ENCODE data around the gene TTBK2.

Gene TTBK2

DNA sequence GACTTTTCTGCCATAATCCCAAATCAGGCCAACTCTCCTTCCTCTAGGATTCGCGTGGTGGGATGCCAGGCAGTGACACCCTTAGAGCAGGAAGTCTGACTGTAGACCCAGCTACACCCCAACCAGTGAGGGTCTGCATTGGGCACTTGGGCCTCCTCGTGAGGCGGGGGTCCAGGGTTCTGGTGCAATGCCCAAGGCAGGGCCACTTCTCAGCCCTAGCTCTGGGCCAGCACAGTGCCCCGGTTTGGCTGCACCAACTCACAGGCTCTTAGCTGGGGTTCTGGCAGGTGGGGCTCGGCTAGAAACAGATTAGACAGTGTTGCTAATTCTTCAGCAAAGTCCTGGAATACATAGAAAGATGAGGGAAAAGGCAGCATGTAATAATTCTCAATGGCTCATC, 196.3 kb downstream of the TTBK2 start:
- DNase-seq = no peak

DNA sequence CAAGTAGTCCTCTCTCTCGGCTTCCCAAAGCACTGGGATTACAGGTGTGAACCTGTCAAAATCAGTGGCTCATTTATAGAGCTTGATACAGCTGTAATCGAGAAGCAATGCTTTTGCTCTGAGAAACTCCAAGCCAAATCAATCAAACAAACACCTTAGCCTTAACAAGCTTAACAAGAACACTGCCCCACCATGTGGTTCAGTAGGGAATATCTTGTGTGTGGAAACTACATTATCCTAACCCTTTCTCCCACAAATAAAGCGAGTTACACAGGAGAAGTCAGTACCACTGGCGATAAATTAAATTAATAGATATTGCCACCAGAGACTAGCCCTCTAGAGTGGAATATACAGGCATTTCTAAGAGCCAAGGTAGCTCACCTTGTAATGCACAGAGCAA, 197.5 kb downstream of the TTBK2 start:
- DNase-seq = no peak

DNA sequence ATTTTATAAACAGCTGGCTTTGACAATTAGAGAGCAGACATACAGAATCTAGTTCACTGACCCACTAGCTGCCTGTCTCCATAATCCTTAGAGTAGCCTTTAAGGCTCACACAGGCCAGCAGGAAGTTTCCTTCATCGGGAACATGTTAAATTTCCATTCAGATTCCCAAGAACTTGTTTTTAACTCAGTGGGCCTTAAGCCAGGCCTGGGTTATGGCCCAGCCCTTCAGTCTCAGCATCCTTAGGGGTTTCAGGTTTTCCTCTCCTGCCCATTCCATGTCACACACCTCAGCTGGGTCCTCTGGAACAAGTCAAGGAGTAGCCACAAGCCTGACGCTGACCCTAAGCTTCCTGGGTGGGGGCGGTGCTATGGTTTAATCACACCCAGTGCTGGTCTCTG, 198.7 kb downstream of the TTBK2 start:
- DNase-seq = no peak

DNA sequence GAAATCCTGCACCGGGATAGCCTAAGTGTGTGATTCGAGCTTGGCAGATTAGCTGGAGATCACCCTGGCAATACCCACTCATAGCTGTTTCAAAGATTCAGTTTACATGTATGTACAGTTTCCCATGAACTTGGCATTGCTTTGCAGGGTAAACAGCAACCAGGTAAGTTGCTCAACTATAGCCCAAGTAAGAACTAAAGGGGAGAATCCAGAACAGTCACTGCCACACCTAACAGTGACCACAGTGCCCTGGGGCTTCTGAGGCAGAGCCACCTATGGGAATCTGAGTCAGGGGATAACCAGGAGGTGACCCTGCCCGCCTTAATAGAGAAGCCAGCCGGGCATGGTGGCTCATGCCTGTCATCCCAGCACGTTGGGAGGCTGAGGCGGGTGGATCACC, 199.6 kb downstream of the TTBK2 start:
- DNase-seq = no peak

DNA sequence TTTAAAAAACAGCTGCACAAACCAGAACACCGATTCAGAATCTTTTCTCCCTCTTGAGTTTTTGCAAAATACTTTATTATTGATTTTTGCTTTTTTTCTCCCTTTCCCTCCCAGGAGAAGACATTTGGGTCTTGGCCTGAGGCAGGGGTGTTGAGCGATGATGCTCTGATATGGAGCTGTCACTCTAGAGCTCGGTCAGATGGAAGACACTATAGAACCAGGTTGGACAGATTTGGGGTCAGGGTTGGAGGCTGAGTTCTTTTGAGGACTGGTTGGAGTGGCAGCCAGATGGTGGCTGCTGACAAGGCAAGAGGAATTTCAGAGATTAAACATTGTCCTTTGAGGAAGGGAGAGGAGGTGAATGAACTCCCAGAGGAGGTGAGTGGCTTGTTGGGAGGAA, 200.5 kb downstream of the TTBK2 start:
- DNase-seq = no peak

DNA sequence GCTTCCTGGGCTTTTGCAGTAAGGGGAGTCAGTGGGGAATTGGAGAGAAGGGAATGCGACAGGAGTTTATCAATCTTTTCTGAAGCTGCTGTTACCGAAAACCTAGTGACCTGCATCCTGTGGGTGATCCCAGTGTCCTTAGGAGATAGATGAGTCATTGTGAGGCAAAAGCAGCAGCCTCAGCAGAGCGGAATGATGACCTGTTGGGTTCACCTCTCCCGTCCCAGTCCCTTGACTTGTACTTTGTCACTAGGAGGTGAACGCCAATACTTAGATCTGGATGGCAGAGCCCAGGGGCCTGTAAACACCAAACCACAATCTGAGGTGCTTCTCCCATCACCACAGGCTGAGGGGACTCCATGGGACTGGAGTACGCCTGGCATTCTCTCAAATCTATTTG, 201.5 kb downstream of the TTBK2 start:
- DNase-seq = no peak

DNA sequence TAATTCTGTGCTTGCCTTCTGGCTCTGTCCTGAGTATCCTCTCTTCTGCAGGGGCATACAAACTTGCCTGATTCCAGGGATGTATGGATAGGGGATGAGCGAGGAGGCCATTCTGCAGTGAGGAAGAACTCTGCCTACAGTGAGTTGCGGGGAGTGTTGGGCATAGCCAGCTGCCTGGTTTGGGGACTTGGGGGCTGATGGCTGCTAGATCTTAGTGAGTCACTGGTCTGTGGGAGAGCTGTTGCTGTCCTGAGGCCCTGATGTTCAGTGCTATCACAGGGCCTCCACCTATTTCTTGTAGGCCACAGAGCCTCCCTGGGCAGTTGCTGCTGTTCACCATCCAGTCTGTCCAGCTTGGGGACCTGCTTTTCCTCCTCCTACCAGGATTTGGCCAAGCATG, 204.0 kb downstream of the TTBK2 start:
- DNase-seq = no peak

DNA sequence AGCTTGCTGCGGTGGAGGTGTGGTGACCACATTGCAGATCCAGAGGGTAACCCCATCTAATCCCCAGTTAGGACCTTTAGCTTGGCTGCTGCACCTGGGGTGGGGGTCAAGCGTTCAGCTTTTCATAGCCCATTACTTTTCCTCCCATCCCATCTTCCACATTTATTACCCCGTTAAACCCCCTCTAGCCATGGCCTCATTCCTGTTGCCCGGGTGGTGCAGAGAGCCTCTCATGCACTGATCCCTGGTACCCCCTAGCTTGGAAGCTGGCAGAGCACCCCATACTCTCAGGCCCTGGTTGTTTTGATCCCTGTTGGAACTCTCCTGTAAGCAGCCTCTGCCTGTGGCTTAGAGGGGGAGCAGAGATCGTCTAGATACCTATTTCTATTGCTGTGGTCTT, 204.5 kb downstream of the TTBK2 start:
- no peak for DNase-seq

DNA sequence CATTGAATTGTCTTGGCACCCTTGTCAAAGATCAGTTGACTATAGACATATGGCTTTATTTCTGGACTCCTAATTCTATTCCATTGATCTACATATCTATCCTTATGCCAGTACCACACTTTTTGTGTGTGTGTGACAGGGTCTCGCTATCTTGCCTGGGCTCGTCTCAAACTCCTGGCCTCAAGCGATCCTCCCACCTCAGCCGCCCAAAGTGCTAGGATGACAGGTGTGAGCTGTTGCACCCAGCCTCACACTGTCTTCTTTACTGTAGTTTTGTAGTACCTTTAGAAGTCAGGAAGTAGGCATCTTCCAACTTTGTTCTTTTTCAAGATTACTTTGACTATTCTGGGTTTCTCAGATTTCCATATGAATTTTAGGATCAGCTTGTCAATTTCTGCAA, 208.0 kb downstream of the TTBK2 start:
- no peak for DNase-seq

DNA sequence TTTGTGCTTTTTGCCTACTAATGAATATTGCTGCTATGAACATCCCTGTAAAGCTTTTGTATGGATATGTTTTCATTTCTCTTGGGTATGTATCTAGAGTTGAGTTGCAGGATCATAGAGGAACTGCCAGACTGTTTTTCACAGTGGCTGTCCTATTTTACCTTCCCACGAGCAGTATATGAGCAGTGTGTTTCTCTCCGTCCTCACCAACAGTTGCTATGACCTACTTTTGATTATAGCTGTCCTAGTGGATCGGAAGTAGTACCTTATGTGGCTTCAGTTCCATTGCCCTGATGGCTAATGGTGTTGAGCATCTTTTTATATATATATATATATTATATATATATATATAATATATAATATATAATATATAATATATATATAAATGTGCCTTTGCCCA, 208.8 kb downstream of the TTBK2 start:
- DNase-seq = no peak

DNA sequence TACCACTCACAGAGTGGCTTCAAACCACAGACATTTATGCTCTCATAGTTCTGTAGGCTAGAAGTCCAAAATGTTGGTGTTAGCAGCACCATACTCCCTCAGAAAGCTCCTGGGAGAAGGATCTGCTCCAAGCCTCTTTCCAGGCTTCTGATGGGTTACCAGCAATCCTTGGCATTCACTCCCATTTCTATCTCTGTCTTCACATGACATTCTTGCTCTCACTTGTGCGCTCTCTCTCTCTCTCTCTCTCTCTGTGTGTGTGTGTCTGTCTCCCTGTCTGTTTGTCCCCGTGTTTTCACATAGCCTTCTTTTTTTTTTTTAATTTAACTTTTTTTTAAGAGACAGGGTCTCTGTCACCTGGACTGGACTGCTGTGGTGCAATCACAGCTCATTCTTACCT, 209.9 kb downstream of the TTBK2 start:
- DNase-seq = no peak

DNA sequence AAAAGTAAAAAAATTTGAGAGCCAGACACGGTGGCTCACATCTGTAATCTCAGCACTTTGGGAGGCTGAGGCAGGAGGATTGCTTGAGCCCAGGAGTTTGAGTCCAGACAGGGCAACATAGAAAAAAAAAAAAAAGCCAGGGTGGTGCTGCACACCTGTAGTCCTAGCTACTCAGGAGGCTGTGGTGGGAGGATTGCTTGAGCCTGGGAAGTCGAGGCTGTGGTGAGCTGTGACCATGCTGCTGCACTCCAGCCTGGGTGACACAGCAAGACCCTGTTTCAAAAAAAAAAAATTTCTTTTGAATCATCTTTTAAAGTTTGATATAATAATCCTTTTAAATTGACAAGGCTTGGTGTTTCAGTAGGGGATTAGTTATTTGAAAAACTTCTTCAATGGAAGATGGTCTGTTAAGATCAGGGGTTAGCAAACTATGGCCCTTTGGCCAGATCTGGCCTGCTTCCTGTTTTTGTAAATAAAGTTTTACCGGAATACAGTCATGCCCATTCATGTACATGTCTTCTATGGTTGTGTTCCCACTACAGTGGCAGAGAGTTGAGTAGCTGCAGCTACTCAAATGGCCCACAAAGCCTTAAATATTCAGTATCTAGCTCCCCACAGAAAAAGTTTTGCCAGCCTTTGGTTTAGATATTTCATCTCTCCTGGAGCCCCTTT, 212.6 kb downstream of the TTBK2 start:
- no peak for DNase-seq

DNA sequence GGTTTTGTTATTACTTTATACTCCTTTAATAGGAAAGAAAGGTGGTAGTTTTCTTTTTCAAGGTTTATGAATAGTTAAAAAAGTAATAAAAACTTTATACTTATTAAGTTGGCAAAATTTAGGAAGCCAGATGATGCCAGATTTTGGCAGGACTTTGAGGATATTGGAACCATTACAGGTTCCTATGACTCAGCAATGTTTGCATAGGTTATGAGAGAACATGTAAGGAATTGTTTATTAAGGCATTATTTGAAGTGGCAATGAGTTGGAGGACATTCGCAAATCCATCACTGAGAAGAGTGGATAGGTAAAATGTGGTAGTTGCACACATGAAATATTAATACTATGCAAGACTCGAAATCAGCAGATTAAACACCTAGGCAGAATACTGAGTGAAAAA, 213.5 kb downstream of the TTBK2 start:
- no peak for DNase-seq

DNA sequence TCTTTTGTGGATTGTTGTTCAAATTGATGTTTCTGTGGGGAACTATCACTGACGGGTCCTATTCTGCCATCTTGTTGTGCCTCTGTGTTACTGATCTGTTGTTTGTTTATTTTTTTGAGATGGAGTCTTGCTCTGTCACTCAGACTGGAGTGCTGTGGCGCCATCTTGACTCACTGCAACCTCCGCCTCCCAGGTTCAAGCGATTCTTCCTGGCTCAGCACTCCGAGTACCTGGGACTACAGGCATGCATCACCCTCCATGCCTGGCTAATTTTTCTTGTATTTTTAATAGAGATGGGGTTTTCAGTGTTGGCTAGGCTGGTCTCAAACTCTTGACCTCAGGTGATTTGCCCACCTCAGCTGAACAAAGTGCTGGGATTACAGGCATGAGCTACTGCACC, 215.2 kb downstream of the TTBK2 start:
- DNase-seq = no peak

DNA sequence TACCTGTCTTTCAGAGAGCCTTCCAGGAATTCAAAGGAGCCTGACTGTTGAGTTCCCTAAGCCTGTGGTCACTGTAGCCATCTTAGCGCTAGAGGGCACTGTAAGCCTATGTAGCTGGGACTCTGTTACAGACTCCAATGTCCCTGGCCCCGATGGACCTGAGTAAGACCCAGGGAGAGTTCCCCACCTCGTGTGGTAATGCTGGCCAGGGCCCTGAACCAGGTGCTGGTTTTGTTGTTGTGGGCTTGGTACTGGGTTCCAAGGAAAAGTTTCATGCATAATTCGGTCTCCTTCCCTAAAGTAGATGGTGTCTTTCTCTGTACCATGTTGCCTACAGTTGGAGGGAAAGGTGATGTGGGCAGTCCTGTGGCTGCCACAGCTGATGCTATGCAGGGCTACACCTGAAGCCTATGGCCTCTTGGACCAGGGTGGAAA, 216.1 kb downstream of the TTBK2 start:
- peak; percentile 66 to 67 for DNase-seq

DNA sequence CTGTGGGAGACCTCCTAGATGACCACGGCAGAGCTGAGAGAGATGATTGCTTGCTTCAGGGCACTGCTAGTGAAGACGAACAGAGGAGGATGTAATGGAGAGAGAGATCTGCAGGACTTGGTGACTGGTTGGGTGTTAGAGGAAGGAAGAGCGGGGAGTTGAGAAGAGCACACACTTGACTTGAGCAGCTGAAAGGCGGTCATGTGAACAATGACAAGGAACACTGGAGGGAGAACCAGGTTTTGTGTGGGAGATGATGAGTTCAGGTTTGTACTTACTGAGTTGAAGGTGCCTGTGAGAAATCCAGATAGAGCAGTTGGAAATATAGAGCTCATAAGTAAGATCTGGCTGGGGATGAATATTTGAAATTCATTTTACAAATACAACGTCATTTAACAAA, 224.0 kb downstream of the TTBK2 start:
- no peak for DNase-seq

DNA sequence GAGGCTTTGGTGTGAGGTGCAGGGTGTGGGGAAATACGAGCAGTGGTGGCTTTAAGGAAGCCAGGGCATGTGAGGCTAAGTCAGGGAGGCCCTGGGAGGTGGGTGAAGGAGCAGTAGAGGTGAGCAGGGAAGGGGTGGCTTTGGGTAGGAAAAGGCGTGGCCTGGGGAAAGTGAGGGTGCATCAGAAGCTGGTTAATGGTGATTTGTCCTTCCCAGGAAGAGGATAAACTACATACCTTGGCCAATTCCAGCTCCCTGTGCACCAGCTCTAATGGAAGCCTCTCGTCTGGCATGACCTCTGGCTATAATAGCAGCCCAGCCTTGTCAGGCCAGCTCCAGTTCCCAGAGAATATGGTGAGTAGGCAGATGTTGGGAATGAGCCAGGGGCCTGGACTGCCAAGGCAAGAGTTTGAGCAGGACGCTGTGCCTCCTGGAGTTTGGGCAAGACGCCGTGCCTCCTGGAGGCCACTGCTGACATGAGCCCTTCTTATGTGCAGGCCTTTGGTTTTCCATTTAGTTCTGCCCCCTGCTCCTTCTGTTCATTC, 225.0 kb downstream of the TTBK2 start:
- no peak for DNase-seq

DNA sequence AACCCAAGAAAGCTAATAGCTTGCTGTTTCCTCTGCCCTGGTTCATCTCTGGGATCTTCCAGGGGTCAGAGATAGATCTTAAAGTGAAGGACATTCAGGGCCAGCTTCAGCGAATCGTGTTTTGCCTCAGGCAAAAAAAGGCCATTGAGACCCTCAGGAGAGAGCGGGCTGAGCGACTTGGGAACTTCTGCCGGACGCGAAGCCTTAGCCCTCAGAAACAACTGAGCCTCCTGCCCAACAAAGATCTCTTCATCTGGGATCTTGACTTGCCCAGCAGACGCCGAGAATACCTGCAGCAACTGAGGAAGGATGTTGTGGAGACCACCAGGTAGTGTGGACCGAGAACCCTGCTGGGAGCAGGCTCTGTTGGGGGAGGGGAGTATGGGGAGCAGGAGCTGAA, 226.2 kb downstream of the TTBK2 start:
- no peak for DNase-seq

DNA sequence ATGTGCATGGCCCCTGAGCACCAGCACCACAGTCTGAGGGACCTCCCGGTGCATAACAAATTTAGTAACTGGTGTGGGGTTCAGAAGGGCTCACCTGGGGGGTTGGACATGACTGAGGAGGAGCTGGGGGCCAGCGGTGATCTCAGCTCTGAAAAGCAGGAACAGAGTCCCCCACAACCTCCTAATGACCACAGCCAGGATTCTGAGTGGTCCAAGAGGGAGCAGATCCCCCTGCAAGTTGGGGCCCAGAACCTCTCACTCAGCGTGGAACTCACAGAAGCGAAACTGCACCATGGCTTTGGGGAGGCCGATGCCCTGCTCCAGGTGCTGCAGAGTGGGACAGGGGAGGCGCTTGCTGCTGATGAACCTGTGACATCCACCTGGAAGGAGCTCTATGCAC, 226.6 kb downstream of the TTBK2 start:
- DNase-seq = no peak

DNA sequence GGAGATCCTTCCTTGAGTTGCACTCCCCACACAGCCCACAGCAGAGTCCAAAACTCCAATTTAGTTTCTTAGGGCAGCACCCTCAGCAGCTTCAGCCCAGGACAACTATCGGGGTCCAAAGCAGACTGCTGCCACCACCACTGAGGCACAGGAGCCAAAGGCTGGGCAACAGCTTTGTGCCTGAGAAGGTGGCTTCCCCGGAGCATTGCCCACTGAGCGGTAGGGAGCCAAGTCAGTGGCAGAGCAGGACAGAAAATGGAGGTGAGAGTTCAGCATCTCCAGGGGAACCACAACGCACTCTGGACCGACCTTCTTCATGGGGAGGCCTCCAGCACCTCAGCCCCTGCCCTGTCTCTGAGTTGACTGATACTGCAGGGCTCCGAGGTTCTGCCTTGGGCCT, 227.1 kb downstream of the TTBK2 start:
- no peak for DNase-seq

DNA sequence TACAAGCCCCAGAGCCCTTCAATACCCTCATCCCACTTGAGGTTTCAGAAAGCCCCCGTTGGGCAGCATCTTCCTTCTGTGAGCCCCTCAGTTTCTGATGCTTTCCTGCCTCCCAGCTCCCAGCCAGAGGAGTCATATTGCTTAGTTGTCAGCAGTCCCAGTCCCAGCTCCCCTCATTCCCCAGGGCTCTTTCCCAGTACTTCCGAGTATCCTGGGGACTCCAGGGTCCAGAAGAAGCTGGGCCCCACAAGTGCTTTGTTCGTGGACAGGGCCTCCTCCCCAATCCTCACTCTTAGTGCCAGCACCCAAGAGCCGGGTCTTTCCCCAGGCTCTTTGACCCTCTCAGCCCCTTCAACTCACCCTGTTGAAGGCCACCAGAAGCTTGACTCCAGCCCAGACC, 227.6 kb downstream of the TTBK2 start:
- no peak for DNase-seq

DNA sequence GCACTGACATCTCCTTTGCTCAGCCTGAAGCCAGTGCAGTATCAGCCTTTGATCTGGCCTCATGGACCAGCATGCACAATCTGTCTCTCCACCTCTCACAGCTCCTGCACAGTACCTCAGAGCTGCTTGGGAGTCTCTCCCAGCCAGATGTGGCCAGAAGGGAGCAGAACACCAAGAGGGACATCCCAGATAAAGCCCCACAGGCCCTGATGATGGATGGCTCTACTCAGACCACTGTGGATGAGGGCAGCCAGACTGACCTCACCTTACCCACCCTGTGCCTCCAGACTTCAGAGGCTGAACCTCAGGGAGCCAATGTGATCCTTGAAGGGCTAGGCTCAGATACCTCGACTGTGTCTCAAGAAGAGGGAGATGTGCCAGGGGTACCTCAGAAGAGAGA, 228.0 kb downstream of the TTBK2 start:
- no peak for DNase-seq

DNA sequence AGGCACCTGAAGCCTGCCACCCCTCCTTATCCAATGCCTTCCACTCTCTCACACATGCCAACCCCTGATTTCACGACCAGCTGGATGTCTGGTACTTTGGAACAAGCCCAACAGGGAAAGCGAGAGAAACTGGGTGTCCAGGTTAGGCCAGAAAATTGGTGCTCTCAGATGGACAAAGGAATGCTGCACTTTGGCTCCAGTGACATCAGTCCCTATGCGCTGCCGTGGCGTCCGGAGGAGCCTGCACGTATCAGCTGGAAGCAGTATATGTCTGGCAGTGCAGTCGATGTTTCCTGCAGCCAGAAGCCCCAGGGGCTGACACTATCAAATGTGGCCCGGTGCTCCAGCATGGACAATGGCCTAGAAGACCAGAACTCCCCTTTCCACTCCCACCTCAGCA, 228.8 kb downstream of the TTBK2 start:
- no peak for DNase-seq

DNA sequence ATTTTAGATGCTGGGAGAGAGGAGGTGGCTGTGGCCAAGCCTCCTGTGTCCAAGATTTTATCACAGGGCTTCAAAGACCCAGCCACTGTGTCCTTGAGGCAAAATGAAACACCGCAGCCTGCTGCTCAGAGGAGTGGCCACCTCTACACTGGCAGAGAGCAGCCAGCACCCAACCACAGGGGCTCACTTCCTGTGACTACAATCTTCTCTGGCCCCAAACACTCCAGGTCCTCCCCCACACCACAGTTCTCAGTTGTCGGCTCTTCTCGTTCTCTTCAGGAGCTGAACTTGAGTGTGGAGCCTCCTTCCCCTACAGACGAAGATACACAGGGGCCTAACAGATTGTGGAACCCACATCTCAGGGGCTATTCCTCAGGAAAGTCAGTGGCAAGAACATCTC, 229.3 kb downstream of the TTBK2 start:
- no peak for DNase-seq
